Subcutaneous adipose tissue (tissue), 4 donors: Measurements from ENCODE around the gene BMERB1. TPM values are rescaled to one million over a fixed set of nuclear protein-coding genes. Genes with fewer than 3 reads are reported as not detected.

Experiments used
- CTCF ChIP-seq: fragments of 450-650 bp; IDR thresholded peaks from one replicate; pipeline ENCODE4 v1.5.1; 2016; ENCODE audit warnings: low read depth, mild to moderate bottlenecking, control low read depth, antibody characterized with exemption, moderate library complexity
- total RNA-seq, 4 donors: library from RNA; depleted of rRNA; stranded (reverse); fragments of >200 nt; gene quantifications; one replicate each; pipeline ENCODE4 v1.1.0, GENCODE V29; 2016

The BMERB1 gene
- total RNA-seq, 4 donors from 2014 or later: 21.8 to 72.2 (median 34.9) TPM

- TF ChIP-seq CTCF: no peak
Measured at GRCh38 chr16:15403392-15403995, 30.9 kb upstream of the BMERB1 start.

GRCh38 chr16:15404792-15405191 is 29.6 kb upstream of the BMERB1 start:
- TF ChIP-seq CTCF: no peak

- TF ChIP-seq CTCF: no peak
Measured at GRCh38 chr16:15415511-15415985, 18.8 kb upstream of the BMERB1 start.

- TF ChIP-seq CTCF: no peak
Measured at GRCh38 chr16:15417197-15417596, 17.2 kb upstream of the BMERB1 start.

- no peak for TF ChIP-seq CTCF
Measured at GRCh38 chr16:15418206-15418605, 16.2 kb upstream of the BMERB1 start.

GRCh38 chr16:15422222-15422621 is 12.2 kb upstream of the BMERB1 start:
- TF ChIP-seq CTCF: no peak

- TF ChIP-seq CTCF: no peak
Measured at GRCh38 chr16:15425861-15426260, 8.5 kb upstream of the BMERB1 start.
